ENCODE measurements around the gene FLOT2.
"Not testable (repeated sequence)": the region's sequence is repeated elsewhere in the genome, so short reads cannot be mapped to it uniquely, and the experiment has no call there.

DNA sequence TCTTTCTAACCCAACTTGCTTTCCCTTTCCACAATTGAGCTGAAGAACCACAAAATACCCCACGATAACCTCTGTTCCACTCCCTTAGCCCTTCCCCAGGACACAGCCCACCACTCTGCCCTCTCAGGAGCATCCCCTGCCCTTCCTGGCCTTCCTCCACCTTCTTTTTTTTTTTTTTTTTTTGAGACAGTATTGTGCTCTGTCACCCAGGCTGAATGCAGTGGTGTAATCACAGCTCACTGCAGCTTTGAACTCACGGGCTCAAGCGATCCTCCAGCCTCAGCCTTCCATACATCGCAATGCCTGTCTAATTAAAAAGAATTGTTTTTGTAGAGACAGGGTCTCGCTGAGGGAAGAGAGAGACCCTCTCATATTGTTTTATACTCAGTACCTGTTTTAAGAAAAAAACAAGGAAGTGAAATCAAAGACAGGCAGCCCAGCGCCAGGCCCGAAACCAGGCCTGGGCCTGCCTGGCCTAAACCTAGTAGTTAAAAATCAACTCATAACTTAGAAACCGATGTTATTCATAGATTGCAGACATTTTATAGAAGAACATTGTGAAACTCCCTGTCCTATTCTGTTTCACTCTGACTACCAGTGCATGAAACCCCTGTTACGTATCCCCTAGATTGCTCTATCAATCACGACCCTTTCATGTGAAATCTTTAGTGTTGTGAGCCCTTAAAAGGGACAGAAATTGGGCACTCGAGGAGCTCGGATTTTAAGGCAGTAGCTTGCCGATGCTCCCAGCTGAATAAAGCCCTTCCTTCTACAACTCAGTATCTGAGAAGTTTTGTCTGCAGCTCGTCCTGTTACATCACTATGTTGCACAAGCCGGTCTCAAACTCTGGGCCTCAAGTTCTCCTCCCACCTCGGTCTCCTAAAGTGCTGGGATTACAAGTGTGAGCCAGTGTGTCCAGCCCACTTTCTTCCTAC lies 4.0 kb downstream of the FLOT2 start:
- TF ChIP-seq, protein P1, sequence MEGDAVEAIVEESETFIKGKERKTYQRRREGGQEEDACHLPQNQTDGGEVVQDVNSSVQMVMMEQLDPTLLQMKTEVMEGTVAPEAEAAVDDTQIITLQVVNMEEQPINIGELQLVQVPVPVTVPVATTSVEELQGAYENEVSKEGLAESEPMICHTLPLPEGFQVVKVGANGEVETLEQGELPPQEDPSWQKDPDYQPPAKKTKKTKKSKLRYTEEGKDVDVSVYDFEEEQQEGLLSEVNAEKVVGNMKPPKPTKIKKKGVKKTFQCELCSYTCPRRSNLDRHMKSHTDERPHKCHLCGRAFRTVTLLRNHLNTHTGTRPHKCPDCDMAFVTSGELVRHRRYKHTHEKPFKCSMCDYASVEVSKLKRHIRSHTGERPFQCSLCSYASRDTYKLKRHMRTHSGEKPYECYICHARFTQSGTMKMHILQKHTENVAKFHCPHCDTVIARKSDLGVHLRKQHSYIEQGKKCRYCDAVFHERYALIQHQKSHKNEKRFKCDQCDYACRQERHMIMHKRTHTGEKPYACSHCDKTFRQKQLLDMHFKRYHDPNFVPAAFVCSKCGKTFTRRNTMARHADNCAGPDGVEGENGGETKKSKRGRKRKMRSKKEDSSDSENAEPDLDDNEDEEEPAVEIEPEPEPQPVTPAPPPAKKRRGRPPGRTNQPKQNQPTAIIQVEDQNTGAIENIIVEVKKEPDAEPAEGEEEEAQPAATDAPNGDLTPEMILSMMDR (IDR thresholded peaks at IDR 0.05), result not testable (repeated sequence)
- not testable (repeated sequence) for TF ChIP-seq POLR2A (IDR thresholded peaks at IDR 0.05)
